Kidney epithelial cell (primary cell): Measurements from ENCODE around the gene ADAP1. TPM values are rescaled to one million over a fixed set of nuclear protein-coding genes. Genes with fewer than 3 reads are reported as not detected.
A peak's percentile ranks its signal among the peaks of the same experiment; 100 is the strongest.

Source experiments
- DNase-seq: peaks from one replicate; pipeline ENCODE4 v3.0.0-alpha.2; 2010; ENCODE audit warnings: low read depth
- H3K27me3 ChIP-seq: 2 replicates; pipeline ENCODE4 v1.6.0; 2011; ENCODE audit warnings: low read length; ENCODE audit not compliant: control insufficient read depth, insufficient read depth
- H3K36me3 ChIP-seq: 2 replicates; pipeline ENCODE4 v1.5.1; 2011; ENCODE audit warnings: low read length; ENCODE audit not compliant: control insufficient read depth, insufficient read depth
- H3K4me3 ChIP-seq: 2 replicates; pipeline ENCODE4 v1.5.1; 2011; ENCODE audit warnings: low read depth, mild to moderate bottlenecking, control low read depth, low read length
- CTCF ChIP-seq: IDR thresholded peaks from 2 replicates; pipeline ENCODE4 v1.5.1; 2011; ENCODE audit warnings: mild to moderate bottlenecking, moderate library complexity, low read length, control low read depth, inconsistent platforms; ENCODE audit not compliant: insufficient read depth, poor library complexity, severe bottlenecking
- total RNA-seq: library from RNA; depleted of rRNA; stranded (reverse); fragments of >200 nt; gene quantifications from 2 replicates; pipeline ENCODE4 v1.2.3, GENCODE V29; 2015

The ADAP1 gene
- total RNA-seq, 1 donor from 2014 or later, result 14.3 TPM

GRCh38 chr7:983616-984071 is 29.2 kb upstream of the ADAP1 start:
- H3K4me3 ChIP-seq, result no peak overlapping the region
- H3K27me3 ChIP-seq, result peaks cover 2% of the 10 kb centered on the region
- no peaks in the 10 kb centered on the region for H3K36me3 ChIP-seq
- TF ChIP-seq CTCF, result no peak
- DNase-seq, result no peak

GRCh38 chr7:983004-983615 is 28.6 kb upstream of the ADAP1 start, which contains the start of gene CYP2W1:
CYP2W1 (plus strand) TSS chr7:983181; CDS start chr7:983212, 31 bp downstream.
- no peak for DNase-seq
- TF ChIP-seq CTCF, result no peak
- H3K27me3 ChIP-seq, result peaks cover 2% of the 10 kb centered on the region
- no peak within 1 kb of the TSS for H3K4me3 ChIP-seq
- H3K36me3 ChIP-seq, result no peaks in the 10 kb centered on the region

- Histone ChIP-seq H3K27me3 (peaks cover 2% of the 10 kb centered on the region), H3K4me3 (no peak overlapping the region), H3K36me3 (no peaks in the 10 kb centered on the region)
- DNase-seq, result no peak
- no peak for TF ChIP-seq CTCF
These were observed 28.1 kb upstream of the ADAP1 start for GRCh38 chr7:982511-983003.

GRCh38 chr7:981793-982510 is 27.5 kb upstream of the ADAP1 start:
- no peak overlapping the region for H3K4me3 ChIP-seq
- peaks cover 2% of the 10 kb centered on the region for H3K27me3 ChIP-seq

GRCh38 chr7:979886-980571 is 25.5 kb upstream of the ADAP1 start:
- peak; percentile 44 for DNase-seq
- TF ChIP-seq CTCF, result no peak
- Histone ChIP-seq H3K4me3 (no peak overlapping the region), H3K36me3 (no peaks in the 10 kb centered on the region), H3K27me3 (peaks cover 2% of the 10 kb centered on the region)

More at GRCh38 chr7:981793-982510, 27.5 kb upstream of the ADAP1 start:
- H3K36me3 ChIP-seq, result no peaks in the 10 kb centered on the region
- DNase-seq, result no peak
- TF ChIP-seq CTCF, result no peak
